SK-N-SH treated with all-trans-retinoic acid at 6 μM for 48 hours (cell line): ENCODE data around the gene JARID2.
A peak's percentile ranks its signal among the peaks of the same experiment; 100 is the strongest.

Experiments used
- ATAC-seq: fragments of 200-7000 bp; cut with Tn5 transposase; 3 replicates; pipeline ENCODE4 v1.9.1; 2020; ENCODE audit warnings: mild to moderate bottlenecking, moderate library complexity
- ARNTL ChIP-seq: fragments of 450-650 bp; formaldehyde crosslinking; IDR thresholded peaks from 2 replicates; pipeline ENCODE4 v1.5.0; 2020; ENCODE audit warnings: low read depth, mild to moderate bottlenecking, moderate library complexity, borderline replicate concordance
- BACH2 ChIP-seq: fragments of 250-450 bp; sonication (Bioruptor Pico); IDR thresholded peaks from 2 replicates; pipeline ENCODE4 v1.9.0; 2021; ENCODE audit warnings: mild to moderate bottlenecking, borderline replicate concordance
- CSDC2 ChIP-seq: fragments of 250-450 bp; sonication (Bioruptor Pico); IDR thresholded peaks from 2 replicates; pipeline ENCODE4 v1.5.0; 2020; ENCODE audit warnings: mild to moderate bottlenecking, moderate library complexity
- CSRNP3 ChIP-seq: fragments of 250-450 bp; sonication (Bioruptor Pico); IDR thresholded peaks from 2 replicates; pipeline ENCODE4 v1.5.1; 2021; ENCODE audit warnings: mild to moderate bottlenecking, moderate library complexity
- ESRRG ChIP-seq: fragments of 250-450 bp; sonication (Bioruptor Pico); IDR thresholded peaks from 2 replicates; pipeline ENCODE4 v1.6.1; 2021; ENCODE audit warnings: mild to moderate bottlenecking
- GLIS3 ChIP-seq: fragments of 250-450 bp; sonication (Bioruptor Pico); IDR thresholded peaks from 2 replicates; pipeline ENCODE4 v1.5.0; 2020; ENCODE audit warnings: mild to moderate bottlenecking, moderate library complexity
- OSR1 ChIP-seq: fragments of 250-450 bp; sonication (Bioruptor Pico); IDR thresholded peaks from 2 replicates; pipeline ENCODE4 v1.8.0; 2022; ENCODE audit warnings: moderate library complexity, mild to moderate bottlenecking, inconsistent platforms
- PATZ1 ChIP-seq: fragments of 250-450 bp; sonication (Bioruptor Pico); IDR thresholded peaks from 2 replicates; pipeline ENCODE4 v1.8.0; 2020; ENCODE audit warnings: mild to moderate bottlenecking, moderate library complexity, borderline replicate concordance
- POU6F1 ChIP-seq: fragments of 250-450 bp; sonication (Bioruptor Pico); IDR thresholded peaks from 2 replicates; pipeline ENCODE4 v1.8.0; 2021; ENCODE audit warnings: low read depth, mild to moderate bottlenecking, moderate library complexity, borderline replicate concordance
- PPARA ChIP-seq: fragments of 250-450 bp; sonication (Bioruptor Pico); IDR thresholded peaks from 2 replicates; pipeline ENCODE4 v1.5.0; 2020; ENCODE audit warnings: mild to moderate bottlenecking, borderline replicate concordance
- RARB ChIP-seq: fragments of 250-450 bp; sonication (Bioruptor Pico); IDR thresholded peaks from 2 replicates; pipeline ENCODE4 v1.8.0; 2021; ENCODE audit warnings: mild to moderate bottlenecking, moderate library complexity
- SNAI2 ChIP-seq: fragments of 250-450 bp; sonication (Bioruptor Pico); IDR thresholded peaks from 2 replicates; pipeline ENCODE4 v1.5.0; 2020; ENCODE audit warnings: mild to moderate bottlenecking, moderate library complexity
- TCF4 ChIP-seq: fragments of 250-450 bp; sonication (Bioruptor Pico); IDR thresholded peaks from 2 replicates; pipeline ENCODE4 v1.8.0; 2021; ENCODE audit warnings: mild to moderate bottlenecking, moderate library complexity, borderline replicate concordance
- TOX ChIP-seq: fragments of 250-450 bp; sonication (Bioruptor Pico); IDR thresholded peaks from 2 replicates; pipeline ENCODE4 v1.8.0; 2021; ENCODE audit warnings: mild to moderate bottlenecking, moderate library complexity, borderline replicate concordance
- TSHZ2 ChIP-seq: fragments of 250-450 bp; sonication (Bioruptor Pico); IDR thresholded peaks from 2 replicates; pipeline ENCODE4 v1.5.0; 2020; ENCODE audit warnings: mild to moderate bottlenecking, moderate library complexity
- ZC3H10 ChIP-seq: fragments of 250-450 bp; sonication (Bioruptor Pico); IDR thresholded peaks from 2 replicates; pipeline ENCODE4 v1.5.1; 2021; ENCODE audit warnings: mild to moderate bottlenecking, moderate library complexity
- ZFP3 ChIP-seq: fragments of 250-450 bp; sonication (Bioruptor Pico); IDR thresholded peaks from 2 replicates; pipeline ENCODE4 v1.5.0; 2020; ENCODE audit warnings: mild to moderate bottlenecking, moderate library complexity
- ZFP30 ChIP-seq: fragments of 450-650 bp; formaldehyde crosslinking; IDR thresholded peaks from 2 replicates; pipeline ENCODE4 v1.5.0; 2022; ENCODE audit warnings: mild to moderate bottlenecking, moderate library complexity
- ZNF565 ChIP-seq: fragments of 450-650 bp; formaldehyde crosslinking; conservative IDR thresholded peaks from 2 replicates; pipeline ENCODE4 v1.5.0; 2020; ENCODE audit warnings: low read depth, mild to moderate bottlenecking, moderate library complexity
- ZNF70 ChIP-seq: fragments of 450-650 bp; formaldehyde crosslinking; IDR thresholded peaks from 2 replicates; pipeline ENCODE4 v1.5.0; 2020; ENCODE audit warnings: mild to moderate bottlenecking, moderate library complexity
- ZNF8 ChIP-seq: fragments of 450-650 bp; formaldehyde crosslinking; IDR thresholded peaks from 2 replicates; pipeline ENCODE4 v1.5.0; 2020; ENCODE audit warnings: mild to moderate bottlenecking, moderate library complexity

The JARID2 gene

GRCh38 chr6:15325540-15325955 is 79.7 kb downstream of the JARID2 start:
- no peak for ATAC-seq
- TF ChIP-seq OSR1 (no peak), GLIS3 (no peak), ZNF8 (CRISPR knock-in tag) (no peak), ZC3H10 (CRISPR knock-in tag) (no peak), TSHZ2 (CRISPR knock-in tag) (no peak), POU6F1 (no peak), PATZ1 (no peak), ZNF565 (CRISPR knock-in tag) (no peak), SNAI2 (no peak), ZNF70 (CRISPR knock-in tag) (no peak), PPARA (CRISPR knock-in tag) (no peak), ZFP30 (CRISPR knock-in tag) (no peak), TOX (CRISPR knock-in tag) (no peak), RARB (CRISPR knock-in tag) (no peak), TCF4 (no peak), ZFP3 (no peak)

- TF ChIP-seq ZFP3 (no peak), ESRRG (CRISPR knock-in tag) (no peak), PATZ1 (no peak), TSHZ2 (CRISPR knock-in tag) (no peak), TCF4 (no peak), CSDC2 (CRISPR knock-in tag) (no peak)
- no peak for ATAC-seq
Measured at GRCh38 chr6:15326067-15326614, 80.3 kb downstream of the JARID2 start.

- peak; percentile 55 for ATAC-seq
- TF ChIP-seq ZNF565 (CRISPR knock-in tag) = no peak
- TF ChIP-seq CSRNP3 = no peak
- no peak for TF ChIP-seq ZNF70 (CRISPR knock-in tag)
- TF ChIP-seq ZFP3 = no peak
- no peak for TF ChIP-seq BACH2
- no peak for TF ChIP-seq ARNTL (CRISPR knock-in tag)
- TF ChIP-seq TSHZ2 (CRISPR knock-in tag) = no peak
- TF ChIP-seq TCF4 = no peak
- TF ChIP-seq ZC3H10 (CRISPR knock-in tag) = no peak
- TF ChIP-seq OSR1 = no peak
Measured at GRCh38 chr6:15327271-15327670, 81.4 kb downstream of the JARID2 start.
